ENCODE results near the gene MICU2. TPM values are rescaled to one million over a fixed set of nuclear protein-coding genes. Genes with fewer than 3 reads are reported as not detected.

Gene MICU2
- total and polyA plus RNA-seq, 9 donors = 57.5 to 78.8 (median 64.4) TPM

DNA sequence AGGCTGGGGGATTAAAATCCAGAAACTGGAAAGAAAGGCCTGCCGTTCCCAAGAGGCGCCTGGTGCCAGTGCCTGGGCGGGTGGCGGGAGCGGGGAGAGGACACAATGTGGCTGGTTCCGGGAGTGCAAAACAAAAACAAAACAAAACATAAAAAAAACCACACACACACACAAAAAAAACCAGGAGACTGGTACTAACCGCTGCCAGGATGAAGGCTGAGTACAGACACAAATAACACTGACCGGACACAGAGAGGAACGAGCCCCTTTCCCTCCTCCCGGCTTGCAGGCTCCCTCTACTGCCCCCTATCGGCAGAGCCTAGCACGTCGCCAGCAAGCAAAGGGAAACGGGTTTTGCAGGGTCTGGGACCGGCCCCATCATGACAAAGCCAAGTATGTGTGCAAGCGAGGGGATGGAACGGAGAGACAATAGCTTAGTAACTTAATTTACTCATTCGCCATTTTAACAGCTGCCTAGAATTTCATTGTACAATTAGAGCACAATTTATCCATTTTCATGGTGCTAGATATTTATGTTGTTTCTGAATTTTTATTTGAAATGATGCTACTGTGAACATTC lies 127.0 kb downstream of the MICU2 start:
- H3K36me3 ChIP-seq (ENCODE audit: control insufficient read depth, insufficient read depth, low read length) = no peaks in the 10 kb centered on the region
- no peak overlapping the region for H3K27ac ChIP-seq (ENCODE audit: low read length)
- no peaks in the 10 kb centered on the region for H3K9me3 ChIP-seq (replicated peaks; ENCODE audit: control insufficient read depth, low read depth, low read length)
- H3K27me3 ChIP-seq (ENCODE audit: control insufficient read depth, insufficient read depth, low read length) = no peaks in the 10 kb centered on the region
- 0% methylated on average over 1 of the region's 18 CpGs for WGBS (ENCODE audit: insufficient coverage)
- peak; percentile 87 for DNase-seq
- peak overlapping the region; percentile 45 for H3K4me3 ChIP-seq (ENCODE audit: low read length)
- H3K4me1 ChIP-seq (ENCODE audit: control insufficient read depth, insufficient read depth, low read length) = peaks cover 8% of the 10 kb centered on the region

DNA sequence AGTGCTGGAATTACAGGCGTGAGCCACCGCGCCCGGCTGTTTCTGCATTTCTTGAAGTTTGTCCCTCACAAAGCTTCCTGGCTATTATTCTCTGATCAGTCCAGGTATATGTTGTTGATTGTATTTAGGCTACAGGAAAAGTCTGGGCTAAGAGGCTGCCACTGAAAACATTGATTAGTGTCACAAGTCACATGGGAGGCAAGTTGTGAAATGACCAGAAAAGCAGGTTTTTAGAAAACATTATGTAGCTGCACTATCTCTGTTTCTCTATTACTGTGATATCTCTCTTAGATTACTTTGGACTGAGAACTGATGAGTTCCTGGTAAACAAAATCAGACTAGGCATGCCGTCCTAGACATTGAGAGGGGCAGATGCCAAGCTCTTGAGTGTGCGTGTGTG lies 128.9 kb downstream of the MICU2 start:
- Histone ChIP-seq H3K9me3 (replicated peaks; ENCODE audit: control insufficient read depth, low read depth, low read length) (no peaks in the 10 kb centered on the region), H3K27me3 (ENCODE audit: control insufficient read depth, insufficient read depth, low read length) (no peaks in the 10 kb centered on the region), H3K36me3 (ENCODE audit: control insufficient read depth, insufficient read depth, low read length) (no peaks in the 10 kb centered on the region), H3K4me3 (ENCODE audit: low read length) (no peak overlapping the region), H3K27ac (ENCODE audit: low read length) (no peak overlapping the region), H3K4me1 (ENCODE audit: control insufficient read depth, insufficient read depth, low read length) (peaks cover 6% of the 10 kb centered on the region)
- WGBS (ENCODE audit: insufficient coverage) = 90% methylated on average over 2 of the region's 6 CpGs
- no peak for DNase-seq

DNA sequence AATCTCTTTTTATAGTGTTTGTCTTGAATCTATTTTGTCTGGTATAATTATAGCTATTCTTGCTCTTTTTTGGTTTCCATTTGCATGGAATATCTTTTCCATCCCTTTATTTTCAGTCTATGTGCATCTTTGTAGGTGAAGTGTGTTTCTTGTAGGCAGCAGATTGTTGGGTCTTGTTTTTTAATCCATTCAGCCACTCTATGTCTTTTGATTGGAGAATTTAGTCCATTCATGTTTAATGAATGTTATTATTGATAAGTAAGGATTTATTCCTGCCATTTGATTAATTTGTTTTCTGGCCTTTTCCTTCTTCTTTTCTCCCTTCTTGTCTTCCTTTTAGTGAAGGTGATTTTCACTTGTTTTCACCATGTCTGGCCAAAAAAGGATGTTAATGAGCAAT lies 133.2 kb downstream of the MICU2 start:
- H3K4me3 ChIP-seq (ENCODE audit: low read length) = no peak overlapping the region

DNA sequence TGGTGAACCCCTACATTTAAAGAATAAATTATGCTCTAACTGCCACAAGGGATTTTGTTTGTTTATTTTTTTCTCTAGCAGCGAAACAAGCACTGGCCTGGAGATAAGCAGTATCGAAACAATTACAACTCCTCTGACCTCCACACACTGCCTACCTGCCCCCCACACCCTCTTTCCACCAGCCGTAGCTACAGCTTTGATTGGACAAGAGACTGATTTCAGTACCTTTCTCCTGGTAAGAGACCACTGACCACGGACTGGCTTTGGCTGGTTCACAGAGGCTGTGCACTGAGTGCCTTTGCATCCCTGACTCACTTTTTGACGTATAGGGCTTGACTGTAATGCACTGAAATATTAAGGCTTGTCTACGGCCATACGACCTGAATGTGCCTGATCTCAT lies 137.4 kb downstream of the MICU2 start:
- no peaks in the 10 kb centered on the region for H3K27me3 ChIP-seq (ENCODE audit: control insufficient read depth, insufficient read depth, low read length)
- H3K4me3 ChIP-seq (ENCODE audit: low read length) = no peak overlapping the region
- no peaks in the 10 kb centered on the region for H3K36me3 ChIP-seq (ENCODE audit: control insufficient read depth, insufficient read depth, low read length)
- no peaks in the 10 kb centered on the region for H3K9me3 ChIP-seq (replicated peaks; ENCODE audit: control insufficient read depth, low read depth, low read length)
- no peak for DNase-seq
- WGBS (ENCODE audit: insufficient coverage) = 32% methylated on average over 5 of the region's 7 CpGs
- H3K27ac ChIP-seq (ENCODE audit: low read length) = no peak overlapping the region
- no peaks in the 10 kb centered on the region for H3K4me1 ChIP-seq (ENCODE audit: control insufficient read depth, insufficient read depth, low read length)

More for the DNA sequence above, 133.2 kb downstream of the MICU2 start:
- Histone ChIP-seq H3K36me3 (ENCODE audit: control insufficient read depth, insufficient read depth, low read length) (no peaks in the 10 kb centered on the region), H3K4me1 (ENCODE audit: control insufficient read depth, insufficient read depth, low read length) (no peaks in the 10 kb centered on the region), H3K9me3 (replicated peaks; ENCODE audit: control insufficient read depth, low read depth, low read length) (no peaks in the 10 kb centered on the region), H3K27ac (ENCODE audit: low read length) (no peak overlapping the region), H3K27me3 (ENCODE audit: control insufficient read depth, insufficient read depth, low read length) (no peaks in the 10 kb centered on the region)
- DNase-seq = no peak

DNA sequence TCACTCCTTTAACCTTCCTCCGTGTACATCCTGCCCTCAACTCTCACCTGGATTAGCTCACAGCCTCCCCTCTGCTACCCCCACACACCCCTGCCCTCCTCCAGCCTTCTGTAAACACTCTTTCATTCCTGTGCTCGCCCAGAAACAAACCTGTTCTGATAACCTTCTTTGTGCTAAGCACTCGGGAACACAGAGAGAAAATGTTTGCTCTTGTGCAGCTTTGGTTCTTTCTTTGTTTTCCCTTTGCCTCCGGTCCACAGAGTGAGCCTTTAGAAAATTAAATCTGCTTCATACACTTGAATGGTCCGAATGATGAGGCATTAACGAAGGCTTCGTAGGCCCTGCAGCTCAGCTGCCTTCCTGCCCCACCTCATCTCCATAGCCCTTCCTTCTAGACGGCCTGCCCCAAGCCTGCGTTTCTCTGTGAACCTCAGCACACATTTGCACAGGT lies 138.2 kb downstream of the MICU2 start:
- no peaks in the 10 kb centered on the region for H3K36me3 ChIP-seq (ENCODE audit: control insufficient read depth, insufficient read depth, low read length)
- H3K4me1 ChIP-seq (ENCODE audit: control insufficient read depth, insufficient read depth, low read length) = no peaks in the 10 kb centered on the region
- H3K9me3 ChIP-seq (replicated peaks; ENCODE audit: control insufficient read depth, low read depth, low read length) = no peaks in the 10 kb centered on the region
- WGBS (ENCODE audit: insufficient coverage) = 45% methylated on average over 9 of the region's 9 CpGs
- no peak overlapping the region for H3K4me3 ChIP-seq (ENCODE audit: low read length)
- no peak overlapping the region for H3K27ac ChIP-seq (ENCODE audit: low read length)
- no peak for DNase-seq
- H3K27me3 ChIP-seq (ENCODE audit: control insufficient read depth, insufficient read depth, low read length) = no peaks in the 10 kb centered on the region

DNA sequence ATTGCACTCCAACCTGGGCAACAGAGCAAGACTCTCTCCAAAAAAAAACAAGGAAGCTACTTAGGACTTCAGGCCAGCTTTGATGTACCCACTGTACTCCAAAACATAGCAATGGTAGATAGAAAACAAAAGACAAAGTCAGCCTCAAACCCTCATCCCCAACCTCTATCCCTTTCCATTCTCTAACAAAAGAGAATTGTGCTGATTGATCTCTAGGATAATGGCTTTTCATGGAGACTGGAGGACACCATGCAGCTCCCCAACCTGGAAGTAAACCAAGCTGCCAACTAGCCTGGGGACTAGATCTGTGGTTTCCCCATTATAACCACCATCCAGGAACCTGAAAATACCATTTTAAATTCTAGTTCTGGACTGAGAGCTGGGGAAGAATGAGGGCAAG lies 140.5 kb downstream of the MICU2 start:
- Histone ChIP-seq H3K36me3 (ENCODE audit: control insufficient read depth, insufficient read depth, low read length) (no peaks in the 10 kb centered on the region), H3K4me3 (ENCODE audit: low read length) (no peak overlapping the region), H3K9me3 (replicated peaks; ENCODE audit: control insufficient read depth, low read depth, low read length) (no peaks in the 10 kb centered on the region), H3K27ac (ENCODE audit: low read length) (no peak overlapping the region), H3K4me1 (ENCODE audit: control insufficient read depth, insufficient read depth, low read length) (peaks cover 3% of the 10 kb centered on the region), H3K27me3 (ENCODE audit: control insufficient read depth, insufficient read depth, low read length) (no peaks in the 10 kb centered on the region)
- DNase-seq = no peak

DNA sequence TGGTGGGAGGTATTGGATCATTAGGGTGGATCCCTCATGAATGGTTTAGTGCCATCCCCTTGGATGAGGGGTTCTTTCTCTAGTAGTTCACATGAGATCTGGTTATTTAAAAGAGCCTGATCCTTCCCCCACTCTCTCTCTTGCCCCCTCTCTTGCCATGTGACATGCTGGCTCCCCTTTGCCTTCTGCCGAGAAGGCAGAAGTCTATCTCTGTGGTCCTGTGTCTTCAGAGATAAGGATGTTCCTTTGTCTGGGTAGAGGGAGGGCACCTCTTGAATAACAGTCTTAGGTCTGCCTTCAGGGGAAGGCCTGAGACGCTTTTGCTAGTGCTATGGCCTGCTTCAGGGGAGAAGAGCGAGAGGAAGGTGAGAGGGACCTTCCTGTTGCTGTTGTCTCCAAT lies 142.8 kb downstream of the MICU2 start:
- Histone ChIP-seq H3K27me3 (ENCODE audit: control insufficient read depth, insufficient read depth, low read length) (no peaks in the 10 kb centered on the region), H3K4me1 (ENCODE audit: control insufficient read depth, insufficient read depth, low read length) (peaks cover 3% of the 10 kb centered on the region), H3K9me3 (replicated peaks; ENCODE audit: control insufficient read depth, low read depth, low read length) (no peaks in the 10 kb centered on the region), H3K27ac (ENCODE audit: low read length) (no peak overlapping the region), H3K4me3 (ENCODE audit: low read length) (no peak overlapping the region), H3K36me3 (ENCODE audit: control insufficient read depth, insufficient read depth, low read length) (no peaks in the 10 kb centered on the region)
- WGBS (ENCODE audit: insufficient coverage) = 54% methylated on average over 2 of the region's 3 CpGs
- no peak for DNase-seq

DNA sequence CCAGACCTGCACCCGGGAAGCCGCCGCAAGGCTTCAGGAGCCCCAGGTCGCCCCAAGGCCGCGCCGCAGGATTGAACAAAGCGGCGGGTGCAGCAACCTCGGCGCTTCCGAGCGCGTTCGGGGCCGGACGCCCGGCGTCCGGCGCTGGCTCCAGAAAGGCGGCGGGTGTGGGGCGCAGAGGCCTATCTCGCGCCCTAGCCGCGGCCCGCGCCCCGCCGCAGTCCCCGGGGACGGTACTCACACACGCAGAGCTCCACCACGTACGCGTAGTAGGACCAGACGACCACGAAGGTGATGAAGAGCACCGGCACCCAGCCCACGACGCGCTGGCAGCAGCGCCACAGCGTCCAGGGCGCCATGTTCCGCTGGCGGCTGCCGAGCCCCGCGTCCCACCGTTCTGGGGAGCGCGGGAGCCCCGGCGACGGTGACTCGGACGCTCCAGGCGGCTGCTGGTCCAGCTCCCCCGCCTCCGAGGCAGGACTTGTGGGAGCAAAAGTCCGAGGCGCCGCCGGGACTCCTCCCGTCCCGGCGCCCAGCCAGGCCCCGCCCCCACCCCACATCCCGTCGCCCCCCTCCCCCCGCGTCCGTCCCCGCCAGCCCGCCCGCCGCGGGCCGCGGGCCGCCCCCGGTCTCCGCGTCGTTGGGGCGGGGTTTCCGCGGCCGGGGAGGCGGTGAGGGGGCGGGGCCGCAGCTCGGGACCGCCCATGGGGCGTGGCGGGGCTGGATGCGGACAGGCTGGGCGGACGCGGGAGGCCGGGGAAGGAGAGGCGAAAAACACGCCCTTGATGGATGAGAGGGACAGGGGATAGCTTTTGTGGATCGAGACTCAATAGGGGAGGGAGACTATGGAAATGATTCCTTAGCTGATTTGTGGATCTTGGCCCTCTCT lies 144.9 kb downstream of the MICU2 start, which contains the start of gene ZDHHC20:
ZDHHC20 (minus strand) TSS at position 491 of the 889 bp plus-strand sequence; CDS start at position 359, 132 bp downstream.
- H3K9me3 ChIP-seq (replicated peaks; ENCODE audit: control insufficient read depth, low read depth, low read length) = no peaks in the 10 kb centered on the region
- H3K27me3 ChIP-seq (ENCODE audit: control insufficient read depth, insufficient read depth, low read length) = no peaks in the 10 kb centered on the region
- H3K36me3 ChIP-seq (ENCODE audit: control insufficient read depth, insufficient read depth, low read length) = no peaks in the 10 kb centered on the region
- H3K4me3 ChIP-seq (ENCODE audit: low read length) = peak within 1 kb of the TSS; percentile 79
- peaks cover 3% of the 10 kb centered on the region for H3K4me1 ChIP-seq (ENCODE audit: control insufficient read depth, insufficient read depth, low read length)
- peak; percentile 94 for DNase-seq
- WGBS (ENCODE audit: insufficient coverage) = under 1% methylated on average over 76 of the region's 107 CpGs
- H3K27ac ChIP-seq (ENCODE audit: low read length) = peak within 1 kb of the TSS; percentile 83

DNA sequence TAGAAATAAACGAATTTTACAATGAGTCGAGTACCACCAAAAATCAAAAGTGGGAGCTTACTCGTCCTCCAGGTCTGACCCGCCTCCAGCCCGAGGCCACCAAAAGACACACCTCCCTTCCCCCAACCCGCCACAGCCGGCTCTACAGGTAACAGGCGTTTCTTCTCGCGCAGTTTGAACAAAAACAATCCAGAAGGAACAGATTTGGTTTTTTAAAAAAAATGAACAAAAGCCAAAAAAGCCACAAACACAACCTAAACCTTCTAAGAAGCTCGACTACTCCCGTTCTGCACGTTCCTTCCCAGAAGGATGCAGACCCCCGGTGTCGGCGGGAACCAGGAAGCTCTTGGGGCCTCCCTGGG lies 145.5 kb downstream of the MICU2 start:
- Histone ChIP-seq H3K4me1 (ENCODE audit: control insufficient read depth, insufficient read depth, low read length) (peaks cover 3% of the 10 kb centered on the region), H3K36me3 (ENCODE audit: control insufficient read depth, insufficient read depth, low read length) (no peaks in the 10 kb centered on the region), H3K4me3 (ENCODE audit: low read length) (peak overlapping the region; percentile 79), H3K27ac (ENCODE audit: low read length) (peak overlapping the region; percentile 83), H3K27me3 (ENCODE audit: control insufficient read depth, insufficient read depth, low read length) (no peaks in the 10 kb centered on the region), H3K9me3 (replicated peaks; ENCODE audit: control insufficient read depth, low read depth, low read length) (peaks cover 2% of the 10 kb centered on the region)
- peak; percentile 49 for DNase-seq
- WGBS (ENCODE audit: insufficient coverage) = 0% methylated on average over 13 of the region's 16 CpGs

DNA sequence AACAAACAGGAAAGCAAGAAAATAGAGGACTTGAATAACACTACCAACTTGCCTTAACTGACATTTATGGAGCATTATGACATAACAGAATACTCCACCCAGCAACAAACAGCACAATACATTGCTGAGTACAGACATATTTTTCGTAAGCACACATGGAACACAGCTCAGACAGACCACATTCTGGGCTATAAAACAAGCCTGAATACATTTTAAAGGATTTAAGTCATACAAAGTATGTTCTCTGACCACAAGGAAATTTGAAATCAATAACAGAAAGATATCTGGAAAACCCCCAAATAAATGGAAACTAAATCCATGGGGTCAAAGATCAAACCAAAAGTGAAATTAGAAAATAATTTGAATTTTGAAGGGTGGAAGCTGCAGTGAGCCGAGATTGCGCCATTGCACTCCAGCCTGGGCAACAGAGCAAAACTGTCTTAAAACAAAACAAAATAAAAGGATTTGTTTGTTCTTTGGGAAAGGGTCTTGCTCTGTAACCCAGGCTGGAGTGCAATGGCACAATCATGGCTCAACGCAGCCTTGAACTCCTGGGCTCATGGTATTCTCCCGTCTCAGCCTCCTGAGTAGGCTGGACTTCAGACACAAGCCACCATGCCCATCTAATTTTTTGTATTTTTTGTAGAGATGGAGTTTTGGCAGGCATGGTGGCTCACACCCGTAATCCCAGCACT lies 150.4 kb downstream of the MICU2 start:
- Histone ChIP-seq H3K36me3 (ENCODE audit: control insufficient read depth, insufficient read depth, low read length) (no peaks in the 10 kb centered on the region), H3K4me1 (ENCODE audit: control insufficient read depth, insufficient read depth, low read length) (no peaks in the 10 kb centered on the region), H3K27me3 (ENCODE audit: control insufficient read depth, insufficient read depth, low read length) (no peaks in the 10 kb centered on the region), H3K9me3 (replicated peaks; ENCODE audit: control insufficient read depth, low read depth, low read length) (peaks cover 2% of the 10 kb centered on the region), H3K27ac (ENCODE audit: low read length) (no peak overlapping the region), H3K4me3 (ENCODE audit: low read length) (no peak overlapping the region)
- DNase-seq = no peak
- no CpG with 5 or more reads among the region's 6 CpGs for WGBS (ENCODE audit: insufficient coverage)

All from muscle of leg (tissue), 11 donors.